ENCODE results near the gene CSF1R. TPM values are rescaled to one million over a fixed set of nuclear protein-coding genes. Genes with fewer than 3 reads are reported as not detected.
A peak's percentile ranks its signal among the peaks of the same experiment; 100 is the strongest.

Gene CSF1R
- total RNA-seq, 1 donor from 2014 or later = 31.3 TPM

DNA sequence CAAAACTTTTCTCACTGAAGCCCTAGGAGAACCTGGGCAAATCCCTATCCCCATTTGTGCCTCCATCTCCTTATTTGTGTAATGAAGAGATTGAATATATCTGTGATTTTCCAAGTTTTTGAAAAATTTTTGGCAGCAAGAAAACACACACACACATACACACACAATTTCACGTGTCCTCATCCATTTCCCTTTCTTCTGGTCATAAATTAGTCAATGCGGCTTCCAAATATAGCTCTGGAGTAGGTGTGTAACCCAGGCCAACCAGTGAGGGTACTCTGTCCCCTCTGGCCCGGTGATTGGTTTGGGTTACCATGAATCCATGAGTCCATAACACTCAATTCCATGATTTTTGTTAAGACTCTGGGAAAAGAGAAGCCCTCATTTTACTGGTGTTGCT lies 12.7 kb downstream of the CSF1R start:
- Histone ChIP-seq H3K36me3 (ENCODE audit: control insufficient read depth in 3 of 3, insufficient read depth in 3 of 3, low read length in 3 of 3) (no peaks in the 10 kb centered on the region), H3K9me3 (ENCODE audit: control insufficient read depth in 3 of 3, low read length in 3 of 3) (peaks cover 0 to 2% (median 0%) of the 10 kb centered on the region in 3 donors), H3K27me3 (ENCODE audit: control insufficient read depth in 3 of 3, insufficient read depth in 3 of 3, low read length in 3 of 3) (no peaks in the 10 kb centered on the region), H3K4me1 (ENCODE audit: control insufficient read depth in 3 of 3, insufficient read depth in 3 of 3, low read length in 3 of 3) (no peaks in the 10 kb centered on the region), H3K4me3 (ENCODE audit: low read length in 3 of 3) (no peak overlapping the region), H3K9ac (ENCODE audit: low read depth in 1 of 3, low read length in 3 of 3) (no peak overlapping the region), H3K27ac (ENCODE audit: low read depth, low read length) (no peak overlapping the region)

DNA sequence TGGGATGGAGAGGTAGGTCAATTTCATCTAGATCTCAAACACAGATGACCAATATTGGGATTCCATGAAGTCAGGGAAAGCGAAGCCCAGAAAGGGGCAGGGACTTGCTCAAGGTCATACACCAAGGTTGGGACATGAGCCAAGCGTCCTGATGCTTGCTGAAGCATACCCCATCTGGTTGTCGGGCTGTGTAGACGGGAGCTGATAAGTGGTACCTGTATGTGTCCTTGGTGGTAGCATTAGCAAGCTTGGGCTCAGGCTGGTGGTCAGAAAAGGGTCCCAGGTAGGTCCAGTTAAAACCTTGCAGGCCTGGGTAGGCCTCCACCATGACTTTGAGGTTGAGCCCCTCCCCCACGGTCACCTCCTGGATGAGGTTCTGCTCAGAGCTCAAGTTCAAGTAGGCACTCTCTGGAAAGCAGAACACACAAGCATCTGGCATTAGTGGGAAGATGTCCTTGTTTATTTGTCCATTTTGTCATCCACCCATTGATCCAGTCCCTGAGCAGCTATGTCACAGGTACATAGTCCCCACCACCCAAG lies 13.2 kb downstream of the CSF1R start:
- peaks cover 0 to 2% (median 0%) of the 10 kb centered on the region in 3 donors for H3K4me1 ChIP-seq (ENCODE audit: control insufficient read depth in 3 of 3, insufficient read depth in 3 of 3, low read length in 3 of 3)
- H3K36me3 ChIP-seq (ENCODE audit: control insufficient read depth in 3 of 3, insufficient read depth in 3 of 3, low read length in 3 of 3) = no peaks in the 10 kb centered on the region
- no peak overlapping the region for H3K4me3 ChIP-seq (ENCODE audit: low read length in 3 of 3)

DNA sequence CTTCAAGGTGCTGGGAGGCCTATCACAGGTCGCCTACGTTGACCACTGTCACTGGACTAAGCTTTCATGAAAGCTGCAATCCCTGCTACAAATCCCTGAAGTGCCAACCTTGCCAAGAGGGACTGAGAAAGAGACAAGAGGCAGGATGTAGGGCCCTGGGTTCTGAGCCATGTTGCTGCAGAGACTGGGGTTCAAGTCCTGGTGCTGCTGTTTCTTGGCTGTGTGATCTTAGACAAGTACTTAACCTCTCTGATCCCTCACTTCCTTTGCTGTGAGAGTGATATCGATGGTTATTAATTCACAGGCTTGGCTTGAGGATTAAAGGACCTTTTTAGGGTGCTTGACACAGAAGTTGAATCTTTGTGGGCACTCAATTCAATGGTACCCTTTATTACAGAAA lies 15.5 kb downstream of the CSF1R start:
- H3K4me3 ChIP-seq (ENCODE audit: low read length in 3 of 3) = no peak overlapping the region
- H3K9ac ChIP-seq (ENCODE audit: low read depth in 1 of 3, low read length in 3 of 3) = no peak overlapping the region
- H3K36me3 ChIP-seq (ENCODE audit: control insufficient read depth in 3 of 3, insufficient read depth in 3 of 3, low read length in 3 of 3) = peaks cover 0 to 3% (median 0%) of the 10 kb centered on the region in 3 donors
- H3K4me1 ChIP-seq (ENCODE audit: control insufficient read depth in 3 of 3, insufficient read depth in 3 of 3, low read length in 3 of 3) = peaks cover 0 to 22% (median 4%) of the 10 kb centered on the region in 3 donors
- H3K9me3 ChIP-seq (ENCODE audit: control insufficient read depth in 3 of 3, low read length in 3 of 3) = peaks cover 0 to 2% (median 0%) of the 10 kb centered on the region in 3 donors
- no peaks in the 10 kb centered on the region for H3K27me3 ChIP-seq (ENCODE audit: control insufficient read depth in 3 of 3, insufficient read depth in 3 of 3, low read length in 3 of 3)
- H3K27ac ChIP-seq (ENCODE audit: low read depth, low read length) = no peak overlapping the region

More for the DNA sequence above, 13.2 kb downstream of the CSF1R start:
- H3K9me3 ChIP-seq (ENCODE audit: control insufficient read depth in 3 of 3, low read length in 3 of 3) = peaks cover 0 to 2% (median 0%) of the 10 kb centered on the region in 3 donors
- H3K9ac ChIP-seq (ENCODE audit: low read depth in 1 of 3, low read length in 3 of 3) = no peak overlapping the region
- H3K27ac ChIP-seq (ENCODE audit: low read depth, low read length) = no peak overlapping the region
- H3K27me3 ChIP-seq (ENCODE audit: control insufficient read depth in 3 of 3, insufficient read depth in 3 of 3, low read length in 3 of 3) = no peaks in the 10 kb centered on the region

DNA sequence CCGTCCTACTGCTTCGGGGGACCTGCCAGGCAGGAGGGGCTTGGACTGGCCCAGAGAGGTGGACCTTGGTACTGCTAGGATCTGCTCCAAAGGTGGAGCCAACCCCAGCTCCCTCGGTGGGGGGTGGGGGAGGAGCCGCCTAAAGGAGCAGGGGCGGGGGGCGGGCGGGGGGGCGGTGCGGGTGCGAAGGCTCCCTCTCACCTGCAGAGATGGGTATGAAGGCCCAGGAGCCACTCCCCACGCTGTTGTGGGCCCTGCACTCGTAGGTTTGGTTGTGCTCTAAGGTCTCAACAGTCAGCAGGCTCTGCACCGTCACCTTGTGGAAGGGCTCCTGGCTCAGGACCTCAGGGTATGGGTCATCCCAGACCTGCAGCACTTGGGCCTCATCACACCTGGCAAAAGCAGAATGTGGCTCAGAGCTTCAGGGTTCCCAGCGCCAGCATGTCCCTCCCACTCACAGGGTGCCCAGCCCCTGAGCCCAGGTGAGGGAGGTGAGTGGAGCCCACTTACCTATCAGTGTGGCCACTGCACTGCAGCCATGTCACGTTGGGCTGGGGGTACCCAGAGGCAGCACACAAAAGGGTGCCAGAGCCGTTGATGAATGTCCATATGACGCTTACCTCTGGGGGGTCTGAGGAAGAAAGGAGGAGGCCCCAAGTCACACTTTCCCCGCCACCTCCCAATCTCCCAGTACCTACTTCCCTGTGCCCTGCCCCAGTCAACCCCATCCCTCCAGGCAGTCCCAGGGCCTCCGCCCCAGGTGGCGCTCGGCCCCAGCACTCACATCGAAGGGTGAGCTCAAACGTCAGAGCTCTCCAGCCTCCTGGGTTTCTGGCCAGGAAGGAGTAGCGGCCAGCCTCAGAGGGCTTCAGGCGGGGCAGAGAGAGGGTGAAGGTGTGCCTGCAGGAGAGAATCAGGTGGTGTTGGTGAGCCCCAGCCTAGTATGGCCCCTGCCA lies 16.4 kb downstream of the CSF1R start:
- H3K27me3 ChIP-seq (ENCODE audit: control insufficient read depth in 3 of 3, insufficient read depth in 3 of 3, low read length in 3 of 3) = no peaks in the 10 kb centered on the region
- H3K9ac ChIP-seq (ENCODE audit: low read depth in 1 of 3, low read length in 3 of 3) = peak overlapping the region in 1 of 3 donors; percentile 16
- no peak overlapping the region for H3K27ac ChIP-seq (ENCODE audit: low read depth, low read length)
- no peak overlapping the region for H3K4me3 ChIP-seq (ENCODE audit: low read length in 3 of 3)
- peaks cover 0 to 2% (median 0%) of the 10 kb centered on the region in 3 donors for H3K9me3 ChIP-seq (ENCODE audit: control insufficient read depth in 3 of 3, low read length in 3 of 3)
- peaks cover 0 to 3% (median 0%) of the 10 kb centered on the region in 3 donors for H3K36me3 ChIP-seq (ENCODE audit: control insufficient read depth in 3 of 3, insufficient read depth in 3 of 3, low read length in 3 of 3)
- H3K4me1 ChIP-seq (ENCODE audit: control insufficient read depth in 3 of 3, insufficient read depth in 3 of 3, low read length in 3 of 3) = peaks cover 4 to 30% (median 5%) of the 10 kb centered on the region in 3 donors

DNA sequence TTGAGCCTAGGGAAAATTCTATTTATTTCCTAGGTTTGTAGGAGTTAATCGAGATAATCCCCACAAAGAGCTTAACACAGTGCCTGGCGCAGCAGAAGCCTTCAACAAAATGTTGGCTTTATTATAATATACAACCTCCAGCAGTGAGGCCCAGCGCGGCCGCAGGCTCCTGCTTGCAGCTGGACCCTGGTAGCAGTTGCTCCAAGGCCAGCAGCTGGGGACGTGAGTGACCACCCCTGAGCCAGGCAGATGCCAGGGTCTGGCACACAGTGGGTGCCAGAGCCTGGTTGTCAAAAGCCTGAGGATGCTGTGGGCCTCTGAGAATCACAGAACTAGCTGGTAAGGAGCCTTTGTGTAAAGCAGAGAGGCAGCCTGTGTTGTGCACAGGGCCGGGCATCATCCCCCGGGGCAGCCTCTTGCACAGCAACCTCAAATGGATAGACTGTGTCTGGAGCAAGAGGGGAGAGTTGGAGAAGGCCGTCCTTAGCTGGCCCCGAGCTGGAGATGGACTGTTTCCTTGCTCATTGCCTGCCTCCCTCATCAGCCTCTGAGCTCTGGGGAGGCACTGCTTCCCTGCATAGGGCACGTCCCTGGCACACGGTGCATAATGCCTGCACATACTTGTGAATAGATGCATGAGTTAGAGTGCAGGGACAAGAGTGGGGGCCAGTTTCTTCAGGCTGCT lies 17.3 kb downstream of the CSF1R start:
- Histone ChIP-seq H3K27me3 (ENCODE audit: control insufficient read depth in 3 of 3, insufficient read depth in 3 of 3, low read length in 3 of 3) (peaks cover 0 to 3% (median 0%) of the 10 kb centered on the region in 3 donors), H3K9me3 (ENCODE audit: control insufficient read depth in 3 of 3, low read length in 3 of 3) (peaks cover 0 to 2% (median 0%) of the 10 kb centered on the region in 3 donors), H3K36me3 (ENCODE audit: control insufficient read depth in 3 of 3, insufficient read depth in 3 of 3, low read length in 3 of 3) (peaks cover 0 to 3% (median 0%) of the 10 kb centered on the region in 3 donors), H3K27ac (ENCODE audit: low read depth, low read length) (no peak overlapping the region), H3K9ac (ENCODE audit: low read depth in 1 of 3, low read length in 3 of 3) (no peak overlapping the region), H3K4me1 (ENCODE audit: control insufficient read depth in 3 of 3, insufficient read depth in 3 of 3, low read length in 3 of 3) (peaks cover 4 to 35% (median 5%) of the 10 kb centered on the region in 3 donors), H3K4me3 (ENCODE audit: low read length in 3 of 3) (no peak overlapping the region)

DNA sequence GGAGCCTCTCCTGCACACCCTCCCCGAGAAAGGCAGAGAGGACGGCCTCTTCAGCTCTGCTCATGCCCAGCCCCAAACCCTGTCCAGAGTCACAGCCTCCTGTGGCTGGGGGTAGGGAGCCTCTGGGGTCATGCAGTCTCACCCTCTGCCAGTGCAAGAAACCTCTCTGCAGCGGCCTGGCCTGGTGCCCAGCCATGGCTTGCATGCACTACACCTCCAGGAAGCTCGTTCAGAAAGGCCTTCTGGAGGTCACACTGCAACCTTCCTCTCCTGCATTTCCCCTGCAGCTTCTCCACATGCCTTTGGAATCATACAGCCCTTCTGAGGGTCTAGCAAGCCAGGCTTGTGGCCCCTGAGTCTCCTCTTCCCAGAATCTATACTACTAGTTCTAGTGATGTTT lies 17.9 kb downstream of the CSF1R start:
- peaks cover 0 to 3% (median 0%) of the 10 kb centered on the region in 3 donors for H3K36me3 ChIP-seq (ENCODE audit: control insufficient read depth in 3 of 3, insufficient read depth in 3 of 3, low read length in 3 of 3)
- H3K4me1 ChIP-seq (ENCODE audit: control insufficient read depth in 3 of 3, insufficient read depth in 3 of 3, low read length in 3 of 3) = peaks cover 4 to 35% (median 5%) of the 10 kb centered on the region in 3 donors
- no peak overlapping the region for H3K9ac ChIP-seq (ENCODE audit: low read depth in 1 of 3, low read length in 3 of 3)
- no peak overlapping the region for H3K4me3 ChIP-seq (ENCODE audit: low read length in 3 of 3)
- H3K27me3 ChIP-seq (ENCODE audit: control insufficient read depth in 3 of 3, insufficient read depth in 3 of 3, low read length in 3 of 3) = peaks cover 0 to 3% (median 0%) of the 10 kb centered on the region in 3 donors
- H3K9me3 ChIP-seq (ENCODE audit: control insufficient read depth in 3 of 3, low read length in 3 of 3) = peaks cover 0 to 2% (median 0%) of the 10 kb centered on the region in 3 donors
- no peak overlapping the region for H3K27ac ChIP-seq (ENCODE audit: low read depth, low read length)

DNA sequence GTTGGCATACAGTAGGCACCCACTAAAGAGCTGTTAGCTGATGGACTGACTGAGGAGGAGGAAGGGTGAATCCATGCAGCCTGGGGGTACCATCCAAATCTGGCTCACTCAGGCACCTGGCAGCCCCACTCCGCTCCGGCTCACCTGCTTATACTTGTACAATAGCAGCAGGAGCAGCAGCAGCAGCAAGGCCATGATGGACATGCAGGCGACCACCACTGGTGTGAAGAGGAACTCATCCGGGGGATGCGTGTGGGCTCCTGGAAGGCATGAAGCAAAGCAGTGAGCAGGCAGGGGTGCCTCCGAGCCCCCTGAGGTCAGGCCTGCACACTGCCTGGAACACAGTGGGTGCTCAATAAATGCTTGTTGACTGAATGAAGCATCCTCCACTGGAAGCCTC lies 18.3 kb downstream of the CSF1R start:
- Histone ChIP-seq H3K36me3 (ENCODE audit: control insufficient read depth in 3 of 3, insufficient read depth in 3 of 3, low read length in 3 of 3) (peaks cover 0 to 3% (median 0%) of the 10 kb centered on the region in 3 donors), H3K4me3 (ENCODE audit: low read length in 3 of 3) (no peak overlapping the region), H3K9ac (ENCODE audit: low read depth in 1 of 3, low read length in 3 of 3) (no peak overlapping the region), H3K9me3 (ENCODE audit: control insufficient read depth in 3 of 3, low read length in 3 of 3) (peaks cover 0 to under 1% (median 0%) of the 10 kb centered on the region in 3 donors), H3K27ac (ENCODE audit: low read depth, low read length) (no peak overlapping the region), H3K4me1 (ENCODE audit: control insufficient read depth in 3 of 3, insufficient read depth in 3 of 3, low read length in 3 of 3) (peaks cover 4 to 35% (median 5%) of the 10 kb centered on the region in 3 donors), H3K27me3 (ENCODE audit: control insufficient read depth in 3 of 3, insufficient read depth in 3 of 3, low read length in 3 of 3) (peaks cover 0 to 3% (median 0%) of the 10 kb centered on the region in 3 donors)

DNA sequence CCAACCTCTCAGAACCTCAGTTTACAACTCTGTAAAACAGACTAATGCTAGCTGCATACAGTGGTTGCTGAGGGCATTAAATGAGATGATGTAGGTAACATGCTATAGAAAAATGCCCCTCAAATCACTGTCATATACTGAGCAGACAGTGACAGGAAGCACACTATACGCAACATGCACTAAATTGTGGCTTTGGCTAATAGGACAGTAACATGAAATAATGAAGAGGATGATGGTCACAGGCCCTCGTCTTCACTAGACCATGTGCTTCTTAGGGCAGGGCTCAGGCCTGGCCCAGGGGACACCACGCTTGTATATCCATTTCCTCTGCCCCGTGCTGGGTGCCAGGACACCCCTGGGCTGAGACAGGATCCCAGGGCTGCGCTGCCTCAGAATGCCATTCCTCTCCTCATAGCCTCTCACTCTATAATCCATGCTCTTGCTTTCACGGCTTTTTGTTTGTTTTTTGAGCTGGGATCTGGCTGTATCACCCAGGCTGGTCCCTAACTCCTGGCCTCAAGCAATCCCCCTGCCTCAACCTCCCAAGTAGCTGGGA lies 18.9 kb downstream of the CSF1R start:
- H3K4me3 ChIP-seq (ENCODE audit: low read length in 3 of 3) = no peak overlapping the region
- H3K27me3 ChIP-seq (ENCODE audit: control insufficient read depth in 3 of 3, insufficient read depth in 3 of 3, low read length in 3 of 3) = peaks cover 0 to 3% (median 0%) of the 10 kb centered on the region in 3 donors
- no peaks in the 10 kb centered on the region for H3K9me3 ChIP-seq (ENCODE audit: control insufficient read depth in 3 of 3, low read length in 3 of 3)
- peaks cover 0 to 3% (median 0%) of the 10 kb centered on the region in 3 donors for H3K36me3 ChIP-seq (ENCODE audit: control insufficient read depth in 3 of 3, insufficient read depth in 3 of 3, low read length in 3 of 3)
- no peak overlapping the region for H3K9ac ChIP-seq (ENCODE audit: low read depth in 1 of 3, low read length in 3 of 3)
- peaks cover 4 to 35% (median 5%) of the 10 kb centered on the region in 3 donors for H3K4me1 ChIP-seq (ENCODE audit: control insufficient read depth in 3 of 3, insufficient read depth in 3 of 3, low read length in 3 of 3)
- H3K27ac ChIP-seq (ENCODE audit: low read depth, low read length) = no peak overlapping the region

DNA sequence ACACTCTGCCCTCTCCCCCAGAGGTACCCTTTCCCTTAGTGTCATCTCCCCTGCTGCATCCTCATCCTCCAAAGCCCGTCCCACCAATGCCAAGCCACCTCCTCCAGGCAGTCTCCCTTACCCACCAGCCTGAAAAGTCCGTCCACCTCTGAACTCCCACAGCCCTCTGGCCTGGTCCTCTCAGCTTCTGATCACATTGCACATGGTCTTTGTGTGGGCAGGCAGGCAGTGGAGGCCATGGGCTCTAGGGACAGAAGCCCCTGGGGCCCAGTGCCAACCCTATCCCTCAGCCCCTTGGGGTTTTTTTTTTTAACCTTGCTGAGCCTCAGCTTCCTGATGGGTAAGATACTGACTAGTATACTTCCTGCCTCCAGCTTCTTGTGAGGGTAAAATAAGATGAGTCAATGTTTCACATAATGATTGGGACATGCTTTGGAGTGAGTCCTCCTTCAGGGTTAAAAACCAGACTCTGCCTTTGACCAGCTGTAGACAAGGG lies 19.4 kb downstream of the CSF1R start:
- no peak overlapping the region for H3K9ac ChIP-seq (ENCODE audit: low read depth in 1 of 3, low read length in 3 of 3)
- no peaks in the 10 kb centered on the region for H3K9me3 ChIP-seq (ENCODE audit: control insufficient read depth in 3 of 3, low read length in 3 of 3)
- H3K4me1 ChIP-seq (ENCODE audit: control insufficient read depth in 3 of 3, insufficient read depth in 3 of 3, low read length in 3 of 3) = peaks cover 4 to 35% (median 5%) of the 10 kb centered on the region in 3 donors
- H3K36me3 ChIP-seq (ENCODE audit: control insufficient read depth in 3 of 3, insufficient read depth in 3 of 3, low read length in 3 of 3) = peaks cover 0 to 3% (median 0%) of the 10 kb centered on the region in 3 donors
- no peak overlapping the region for H3K27ac ChIP-seq (ENCODE audit: low read depth, low read length)
- H3K4me3 ChIP-seq (ENCODE audit: low read length in 3 of 3) = no peak overlapping the region
- peaks cover 0 to 3% (median 0%) of the 10 kb centered on the region in 3 donors for H3K27me3 ChIP-seq (ENCODE audit: control insufficient read depth in 3 of 3, insufficient read depth in 3 of 3, low read length in 3 of 3)

Data from skeletal muscle tissue (tissue), 4 donors.